ENCODE measurements around the gene PRKCE.

- TF ChIP-seq ATF3 (IDR thresholded peaks at IDR 0.05): no peak
- TF ChIP-seq CTCF (IDR thresholded peaks at IDR 0.05; ENCODE audit: low read depth, low read length, missing input control): no peak
- TF ChIP-seq REST (IDR thresholded peaks at IDR 0.05): no peak
- TF ChIP-seq RAD21 (IDR thresholded peaks at IDR 0.05): no peak
- TF ChIP-seq TAF1 (conservative IDR thresholded peaks at IDR 0.05): no peak
- TF ChIP-seq FOXA1 (IDR thresholded peaks at IDR 0.05): no peak
- no peak for TF ChIP-seq NR2F2 (IDR thresholded peaks at IDR 0.05)
- TF ChIP-seq ZBTB33 (IDR thresholded peaks at IDR 0.05): no peak
- TF ChIP-seq GABPA (IDR thresholded peaks at IDR 0.05 in 1 of 2, conservative IDR thresholded peaks at IDR 0.05 in 1 of 2): no peak
- TF ChIP-seq YY1 (IDR thresholded peaks at IDR 0.05): no peak
- TF ChIP-seq EGR1 (IDR thresholded peaks at IDR 0.05; ENCODE audit: low read depth in 2 of 2): no peak
- TF ChIP-seq SP1 (IDR thresholded peaks at IDR 0.05): no peak
- no peak for TF ChIP-seq MAX (IDR thresholded peaks at IDR 0.05)
Measured at GRCh38 chr2:46231721-46232120, 580.2 kb downstream of the PRKCE start.

Measured in liver (tissue), 3 donors.